Right atrium auricular region (tissue), 2 donors: Measurements from ENCODE around the gene MTRFR. TPM values are rescaled to one million over a fixed set of nuclear protein-coding genes. Genes with fewer than 3 reads are reported as not detected.

Source experiments
- DNase-seq: peaks from one replicate; pipeline ENCODE4 v3.0.0-alpha.2; 2019; ENCODE audit warnings: low spot score
- H3K27ac ChIP-seq, 2 donors: fragments of 200-600 bp; sonication (generic); 1 replicate in 1 of 2; 2 replicates in 1 of 2; pipeline ENCODE4 v1.5.1; 2016 to 2019
- H3K27me3 ChIP-seq, 2 donors: fragments of 200-600 bp; sonication (generic); one replicate each; pipeline versions ENCODE4 v1.5.1 to v1.6.0; 2017 to 2019
- H3K36me3 ChIP-seq: fragments of 200-600 bp; sonication (generic); one replicate; pipeline ENCODE4 v1.5.1; 2016
- H3K4me1 ChIP-seq, 2 donors: fragments of 200-600 bp; sonication (generic); one replicate each; pipeline versions ENCODE4 v1.5.1 to v1.6.0; 2017 to 2019
- H3K4me3 ChIP-seq, 2 donors: fragments of 200-600 bp; sonication (generic); 1 replicate in 1 of 2; 2 replicates in 1 of 2; pipeline ENCODE4 v1.5.1; 2017 to 2019; ENCODE audit warnings: mild to moderate bottlenecking in 1 of 2, moderate library complexity in 1 of 2
- H3K9me3 ChIP-seq, 2 donors: fragments of 200-600 bp; sonication (generic); one replicate each; pipeline ENCODE4 v1.5.1; 2019
- total RNA-seq, 2 donors: library from RNA; depleted of rRNA; stranded (reverse); fragments of >200 nt; gene quantifications; one replicate each; pipeline ENCODE4 v1.1.0, GENCODE V29; 2016
- TF ChIP-seq, protein P1 (sequence below), 2 donors: fragments of 200-600 bp; sonication (generic); IDR thresholded peaks; one replicate each; pipeline ENCODE4 v1.5.1; 2019; ENCODE audit warnings: antibody characterized with exemption in 2 of 2

The MTRFR gene
- total RNA-seq, 2 donors from 2014 or later = 7.8 to 13.9 TPM

DNA sequence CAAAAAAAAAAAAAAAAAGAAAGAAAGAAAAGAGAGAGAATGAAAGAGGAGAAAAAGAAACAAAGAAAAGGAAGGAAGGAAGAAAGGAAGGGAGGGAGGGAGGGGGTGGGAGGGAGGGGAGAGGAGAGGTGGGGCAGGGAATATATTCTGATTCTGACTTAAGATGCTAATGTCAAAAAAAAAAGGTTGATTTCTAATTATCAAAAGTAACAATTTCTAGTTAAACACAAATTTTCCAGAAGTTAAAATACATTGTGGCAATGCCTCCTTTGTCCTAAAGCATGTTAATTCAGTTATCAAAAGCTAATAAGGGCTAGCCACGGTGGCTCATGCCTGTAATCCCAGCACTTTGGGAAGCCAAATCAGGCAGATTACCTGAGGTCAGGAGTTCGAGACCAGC is 7.8 kb upstream of the MTRFR start:
- Histone ChIP-seq H3K9me3 (no peaks in the 10 kb centered on the region), H3K27me3 (no peaks in the 10 kb centered on the region), H3K4me1 (no peaks in the 10 kb centered on the region), H3K4me3 (no peak overlapping the region), H3K36me3 (peaks cover 13% of the 10 kb centered on the region), H3K27ac (no peak overlapping the region)
- TF ChIP-seq, protein P1, sequence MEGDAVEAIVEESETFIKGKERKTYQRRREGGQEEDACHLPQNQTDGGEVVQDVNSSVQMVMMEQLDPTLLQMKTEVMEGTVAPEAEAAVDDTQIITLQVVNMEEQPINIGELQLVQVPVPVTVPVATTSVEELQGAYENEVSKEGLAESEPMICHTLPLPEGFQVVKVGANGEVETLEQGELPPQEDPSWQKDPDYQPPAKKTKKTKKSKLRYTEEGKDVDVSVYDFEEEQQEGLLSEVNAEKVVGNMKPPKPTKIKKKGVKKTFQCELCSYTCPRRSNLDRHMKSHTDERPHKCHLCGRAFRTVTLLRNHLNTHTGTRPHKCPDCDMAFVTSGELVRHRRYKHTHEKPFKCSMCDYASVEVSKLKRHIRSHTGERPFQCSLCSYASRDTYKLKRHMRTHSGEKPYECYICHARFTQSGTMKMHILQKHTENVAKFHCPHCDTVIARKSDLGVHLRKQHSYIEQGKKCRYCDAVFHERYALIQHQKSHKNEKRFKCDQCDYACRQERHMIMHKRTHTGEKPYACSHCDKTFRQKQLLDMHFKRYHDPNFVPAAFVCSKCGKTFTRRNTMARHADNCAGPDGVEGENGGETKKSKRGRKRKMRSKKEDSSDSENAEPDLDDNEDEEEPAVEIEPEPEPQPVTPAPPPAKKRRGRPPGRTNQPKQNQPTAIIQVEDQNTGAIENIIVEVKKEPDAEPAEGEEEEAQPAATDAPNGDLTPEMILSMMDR (IDR thresholded peaks at IDR 0.05) = no peak
- DNase-seq = no peak

DNA sequence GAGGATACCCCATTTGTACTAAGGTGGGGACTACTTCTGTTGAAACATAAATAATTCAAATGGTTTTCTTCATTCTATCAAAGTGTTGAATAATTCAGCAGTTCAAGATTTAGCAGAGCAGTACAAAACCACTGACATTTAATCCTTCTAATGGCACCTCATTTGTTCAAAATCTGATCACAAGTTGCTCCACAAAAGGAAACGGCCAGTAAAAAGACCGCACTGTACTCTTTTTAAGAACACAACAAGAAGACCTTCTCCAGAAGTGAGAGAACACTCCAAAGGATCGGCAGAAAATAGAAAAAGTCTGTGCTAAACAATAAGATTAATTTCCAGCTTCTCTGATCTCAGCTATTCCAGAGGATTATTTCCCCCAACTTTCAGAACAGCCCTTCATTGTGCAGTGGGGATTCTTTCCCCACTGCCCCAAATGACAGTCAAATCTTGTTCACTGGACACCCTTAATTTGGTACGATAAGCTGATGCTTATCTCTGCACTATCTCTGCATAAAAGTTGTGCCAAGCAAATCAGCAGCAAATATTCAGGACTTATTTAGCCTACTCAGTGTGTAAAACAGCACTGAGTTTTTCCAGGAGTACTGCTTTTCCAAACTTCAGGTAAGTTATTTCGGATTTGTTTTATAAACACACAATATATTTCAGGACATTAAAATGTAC is 5.5 kb upstream of the MTRFR start:
- no peak for DNase-seq
- Histone ChIP-seq H3K9me3 (no peaks in the 10 kb centered on the region), H3K4me1 (peaks cover 0 to 13% of the 10 kb centered on the region in 2 donors), H3K36me3 (peaks cover under 1% of the 10 kb centered on the region), H3K27me3 (no peaks in the 10 kb centered on the region), H3K27ac (no peak overlapping the region), H3K4me3 (no peak overlapping the region)
- TF ChIP-seq, protein P1 (IDR thresholded peaks at IDR 0.05) = no peak

- Histone ChIP-seq H3K4me1 (peaks cover 0 to 18% of the 10 kb centered on the region in 2 donors), H3K36me3 (no peaks in the 10 kb centered on the region), H3K9me3 (no peaks in the 10 kb centered on the region), H3K27ac (no peak overlapping the region), H3K4me3 (no peak overlapping the region), H3K27me3 (no peaks in the 10 kb centered on the region)
- no peak for DNase-seq
- TF ChIP-seq, protein P1 (IDR thresholded peaks at IDR 0.05) = no peak
Measured at GRCh38 chr12:123229051-123229450, 4.2 kb upstream of the MTRFR start.

DNA sequence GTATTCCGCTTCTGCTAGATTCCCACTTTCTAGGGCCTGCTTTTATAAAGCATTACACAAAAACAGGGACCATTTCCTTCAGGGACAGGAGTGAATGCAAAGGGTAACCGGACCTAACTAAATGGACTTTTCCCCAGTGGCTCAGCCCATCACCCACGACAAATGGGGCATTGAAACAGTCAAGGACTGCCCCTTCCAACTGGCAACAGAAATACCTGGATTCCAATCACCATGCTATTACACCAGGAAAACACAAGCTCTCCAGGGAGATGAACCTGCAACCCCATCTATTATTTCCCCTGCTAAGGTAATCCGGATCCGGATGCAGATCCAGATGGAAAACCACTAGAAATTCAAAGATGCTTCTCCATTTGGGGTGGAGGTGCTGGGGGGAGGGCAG is 1.3 kb upstream of the MTRFR start:
- TF ChIP-seq, protein P1 (IDR thresholded peaks at IDR 0.05) = no peak
- Histone ChIP-seq H3K27me3 (no peaks in the 10 kb centered on the region), H3K36me3 (no peaks in the 10 kb centered on the region), H3K27ac (peak overlapping the region; percentile 90 to 95), H3K4me3 (peak overlapping the region; percentile 85 to 88), H3K9me3 (no peaks in the 10 kb centered on the region), H3K4me1 (peaks cover 0 to 36% of the 10 kb centered on the region in 2 donors)
- DNase-seq = no peak

GRCh38 chr12:123232472-123232806 is 797 bp upstream of the MTRFR start:
- H3K4me1 ChIP-seq = peaks cover 0 to 41% of the 10 kb centered on the region in 2 donors

More at GRCh38 chr12:123232472-123232806, 797 bp upstream of the MTRFR start:
- Histone ChIP-seq H3K27me3 (no peaks in the 10 kb centered on the region), H3K36me3 (no peaks in the 10 kb centered on the region), H3K27ac (peak overlapping the region; percentile 90 to 95), H3K9me3 (no peaks in the 10 kb centered on the region), H3K4me3 (peak overlapping the region; percentile 85 to 88)
- TF ChIP-seq, protein P1 (IDR thresholded peaks at IDR 0.05) = no peak
- no peak for DNase-seq
